Breast epithelium (tissue), 3 donors: ENCODE data around the gene SUMO2.

Experiments used
- CTCF ChIP-seq, 3 donors: fragments of 450-650 bp; IDR thresholded peaks; one replicate each; pipeline ENCODE4 v1.5.1; 2016 to 2017; ENCODE audit warnings: antibody characterized with exemption in 3 of 3, mild to moderate bottlenecking in 3 of 3, moderate library complexity in 3 of 3
- POLR2A ChIP-seq: fragments of 450-650 bp; IDR thresholded peaks from one replicate; pipeline ENCODE4 v1.6.1; 2016; ENCODE audit warnings: antibody characterized with exemption, mild to moderate bottlenecking, moderate library complexity

- no peak for TF ChIP-seq CTCF (IDR thresholded peaks at IDR 0.05)
- TF ChIP-seq POLR2A = no peak
Measured at GRCh38 chr17:75151930-75152329, 30.8 kb downstream of the SUMO2 start.
